Stimulated activated CD4-positive, alpha-beta T cell treated with anti-CD3 and anti-CD28 coated beads, Interleukin-12 subunit alpha, Interleukin-12 subunit beta, amount 100 ng/mL, for 24 hours (primary cell): ENCODE data around the gene CAP1.
A peak's percentile ranks its signal among the peaks of the same experiment; 100 is the strongest.
"Not testable (repeated sequence)": the region's sequence is repeated elsewhere in the genome, so short reads cannot be mapped to it uniquely, and the experiment has no call there.

Experiments
- DNase-seq, 2 experiments: peaks; one replicate each; pipeline ENCODE4 v3.0.0-alpha.2; 2020; ENCODE audit warnings: low read depth in 2 of 2

The CAP1 gene, protein sequence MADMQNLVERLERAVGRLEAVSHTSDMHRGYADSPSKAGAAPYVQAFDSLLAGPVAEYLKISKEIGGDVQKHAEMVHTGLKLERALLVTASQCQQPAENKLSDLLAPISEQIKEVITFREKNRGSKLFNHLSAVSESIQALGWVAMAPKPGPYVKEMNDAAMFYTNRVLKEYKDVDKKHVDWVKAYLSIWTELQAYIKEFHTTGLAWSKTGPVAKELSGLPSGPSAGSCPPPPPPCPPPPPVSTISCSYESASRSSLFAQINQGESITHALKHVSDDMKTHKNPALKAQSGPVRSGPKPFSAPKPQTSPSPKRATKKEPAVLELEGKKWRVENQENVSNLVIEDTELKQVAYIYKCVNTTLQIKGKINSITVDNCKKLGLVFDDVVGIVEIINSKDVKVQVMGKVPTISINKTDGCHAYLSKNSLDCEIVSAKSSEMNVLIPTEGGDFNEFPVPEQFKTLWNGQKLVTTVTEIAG

DNA sequence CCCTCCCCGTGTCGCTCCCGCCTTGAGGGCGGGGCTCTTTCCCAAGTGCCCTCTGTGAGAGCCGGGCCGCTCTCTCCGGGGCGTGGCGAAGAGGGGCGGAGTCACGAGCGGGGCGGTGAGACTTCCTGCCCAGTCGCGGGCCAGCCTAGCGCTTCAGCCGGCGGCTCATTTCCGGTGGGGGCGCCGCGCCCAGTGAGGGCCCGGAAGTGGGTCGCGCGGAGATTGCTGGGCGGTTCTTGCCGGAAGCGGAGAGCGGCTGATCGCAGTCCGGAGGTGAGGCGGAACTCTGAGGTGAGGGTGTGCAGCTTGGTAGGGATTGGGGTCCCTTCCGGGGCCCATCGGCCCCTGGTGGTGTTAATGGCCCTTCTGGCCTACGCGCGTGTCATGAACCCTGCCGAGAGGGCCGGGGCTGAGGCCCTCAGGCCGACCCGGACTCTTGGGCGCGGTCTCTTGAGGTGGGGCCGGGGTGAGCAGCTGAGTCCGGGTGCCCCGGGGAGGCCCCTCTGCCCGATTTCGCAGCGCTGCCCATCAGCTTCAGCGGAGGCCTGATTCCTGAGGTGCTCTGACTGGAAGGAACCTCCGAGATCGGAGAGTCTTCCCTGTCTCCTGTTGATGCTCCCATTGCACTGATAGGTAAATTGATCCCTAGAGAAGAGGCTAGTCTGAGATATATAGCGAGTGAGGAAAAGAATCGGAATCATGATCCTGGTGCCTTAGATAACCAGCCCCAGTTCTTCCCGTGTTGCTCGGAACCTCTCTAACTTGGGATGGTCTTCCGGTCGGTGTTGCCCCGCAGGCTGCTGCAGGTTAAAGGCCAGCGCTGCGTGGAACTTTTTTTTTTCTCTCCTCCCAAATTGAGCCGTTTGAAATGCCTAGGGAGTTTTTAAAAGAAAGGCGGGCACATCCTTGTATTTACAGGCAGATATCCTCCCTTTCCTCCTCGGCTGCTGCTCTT is at the start of gene CAP1:
TSS of gene CAP1 (plus strand) at position 219 of the 955 bp plus-strand sequence. CDS start 18,618 bp downstream, outside the sequence.
- DNase-seq, result peak; percentile 99

DNA sequence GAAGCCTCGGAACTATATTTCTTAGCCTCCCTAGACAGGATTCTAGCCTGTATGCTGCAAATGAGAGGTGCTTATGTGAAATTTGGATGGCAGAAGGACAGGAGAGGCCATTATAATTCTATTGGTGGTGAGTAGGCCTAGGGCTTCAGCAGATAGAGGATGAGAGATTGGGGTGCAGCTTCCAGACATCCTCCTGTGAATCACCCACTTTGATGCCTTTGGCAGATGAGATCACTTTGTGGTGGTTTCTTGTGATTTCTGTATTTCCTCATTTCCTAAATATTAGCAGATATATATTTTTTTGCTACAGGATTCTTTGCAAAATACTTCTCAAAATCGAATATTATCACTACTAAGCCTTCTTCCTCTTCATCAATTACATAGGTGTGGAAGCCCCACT is 48.3 kb upstream of the CAP1 start:
- DNase-seq, result no peak

DNA sequence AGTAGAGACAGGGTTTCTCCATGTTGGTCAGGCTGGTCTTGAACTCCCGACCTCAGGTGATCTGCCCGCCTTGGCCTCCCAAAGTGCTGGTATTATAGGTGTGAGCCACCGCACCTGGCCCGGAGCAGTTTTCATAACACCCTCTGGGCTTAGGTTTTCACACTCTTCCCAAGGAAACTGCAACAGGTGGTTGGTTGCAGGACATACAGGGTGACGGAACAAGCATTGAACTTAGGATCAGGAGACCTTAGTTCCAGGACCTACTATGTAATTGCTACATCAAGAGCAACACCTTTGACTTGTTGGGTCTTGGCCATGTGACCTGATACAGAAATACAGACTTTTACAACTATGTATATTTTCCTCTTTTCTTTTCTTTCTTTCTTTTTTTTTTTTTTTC is 47.6 kb upstream of the CAP1 start:
- no peak for DNase-seq

DNA sequence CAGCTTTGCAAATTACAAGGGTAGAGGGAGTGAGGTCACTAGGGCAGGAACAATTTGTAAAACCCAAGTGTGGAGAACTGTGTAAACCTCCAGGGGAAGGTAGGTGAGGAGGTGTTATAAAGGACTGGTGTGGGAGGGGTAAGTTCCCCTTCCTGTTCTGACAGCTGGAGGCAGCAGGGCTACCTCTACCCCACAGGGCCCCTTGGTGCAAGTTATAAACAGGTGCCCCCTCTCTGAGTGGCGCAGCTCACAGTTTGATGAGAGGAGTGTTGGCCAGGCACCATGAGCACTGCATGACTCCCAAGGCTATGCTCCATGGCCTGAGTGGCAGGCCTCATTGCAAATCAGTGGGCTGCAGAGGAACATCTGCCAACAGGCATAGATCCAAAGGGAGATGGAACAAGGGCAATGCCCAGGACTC is 44.5 kb upstream of the CAP1 start:
- no peak for DNase-seq

DNA sequence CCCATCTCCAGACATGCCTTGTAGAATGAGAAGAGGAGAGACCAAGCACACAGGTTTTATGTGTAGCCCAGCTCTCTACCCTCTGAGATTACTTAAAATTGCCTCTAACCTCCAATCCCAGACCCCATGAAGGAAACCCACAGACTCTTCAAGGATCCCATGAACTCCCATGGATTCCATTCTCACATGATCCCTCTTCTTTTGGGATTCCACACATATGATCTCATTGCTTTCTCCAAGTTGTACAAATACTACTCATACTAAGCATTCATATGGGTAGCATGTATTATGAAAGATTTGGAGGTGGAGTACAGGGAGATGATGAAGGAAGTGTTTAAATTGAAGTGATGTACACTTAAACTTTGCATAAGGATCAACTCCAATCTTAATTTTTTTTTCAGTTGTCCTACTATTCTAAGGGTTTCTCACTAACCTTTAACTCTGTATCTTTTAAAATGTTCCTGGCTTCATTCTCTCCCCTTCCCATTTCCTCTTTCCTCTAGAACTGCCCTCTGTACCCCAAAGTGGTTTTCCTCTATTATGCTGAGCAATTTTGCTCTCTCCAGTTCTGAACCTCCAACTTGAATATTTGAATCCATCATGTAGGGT is 44.0 kb upstream of the CAP1 start:
- no peak for DNase-seq

DNA sequence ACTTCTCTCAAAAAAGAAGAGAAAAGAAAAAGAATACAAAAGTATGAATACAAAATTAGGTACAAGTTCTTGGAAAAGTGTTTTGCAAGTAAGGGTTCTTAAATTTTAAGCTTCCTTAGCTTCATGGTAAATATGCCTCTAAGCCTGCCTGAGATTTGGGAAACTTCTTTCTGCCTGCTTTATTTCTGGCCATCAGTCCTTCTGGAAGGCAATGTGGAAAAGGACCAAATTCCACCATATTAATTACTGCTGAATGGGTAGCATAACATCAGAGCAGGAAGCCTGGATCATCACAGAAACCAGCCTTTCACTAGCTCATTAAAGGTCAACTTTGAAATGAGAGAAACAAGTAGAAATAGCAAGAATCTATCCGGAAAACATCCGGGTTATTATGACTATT is 39.1 kb upstream of the CAP1 start:
- DNase-seq, result no peak

DNA sequence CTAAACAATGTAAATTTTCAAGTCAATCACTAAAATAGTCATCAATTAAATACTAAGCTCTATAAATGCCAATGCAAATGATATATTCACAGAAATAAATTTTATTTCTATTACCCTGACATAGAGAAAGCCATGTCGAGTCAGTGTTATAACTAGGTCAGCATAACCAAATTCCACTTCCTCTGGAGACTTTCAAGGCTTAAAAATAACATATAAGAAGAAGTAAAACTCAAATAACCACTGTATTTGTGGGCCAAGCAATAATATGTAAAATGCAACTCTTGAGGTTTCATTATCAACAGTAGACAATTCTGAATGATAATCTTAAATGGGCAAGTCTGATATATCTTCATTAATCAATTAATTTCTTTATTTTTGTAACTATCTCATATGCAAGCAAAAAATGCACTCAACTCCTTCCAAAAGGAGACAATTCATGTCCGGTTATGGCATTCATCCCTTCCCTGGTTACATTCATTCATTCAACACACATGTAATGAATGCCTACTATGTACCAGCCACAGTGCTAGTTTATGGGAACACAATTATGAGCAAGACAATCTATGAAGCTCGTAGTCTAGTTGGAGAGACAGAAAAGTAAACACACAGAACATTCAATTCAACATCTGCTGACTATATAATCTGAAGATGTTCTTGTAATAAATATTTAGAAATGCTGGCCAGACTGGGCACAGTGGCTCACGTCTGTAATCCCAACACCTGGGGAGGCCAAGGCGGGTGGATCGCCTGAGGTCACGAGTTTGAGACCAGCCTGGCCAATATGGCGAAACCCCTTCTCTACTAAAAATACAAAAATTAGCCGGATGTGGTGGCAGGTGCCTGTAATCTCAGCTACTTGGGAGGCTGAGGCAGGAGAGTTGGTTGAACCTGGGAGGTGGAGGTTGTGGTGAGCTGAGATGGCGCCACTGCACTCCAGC is 37.1 kb upstream of the CAP1 start:
- no peak for DNase-seq

DNA sequence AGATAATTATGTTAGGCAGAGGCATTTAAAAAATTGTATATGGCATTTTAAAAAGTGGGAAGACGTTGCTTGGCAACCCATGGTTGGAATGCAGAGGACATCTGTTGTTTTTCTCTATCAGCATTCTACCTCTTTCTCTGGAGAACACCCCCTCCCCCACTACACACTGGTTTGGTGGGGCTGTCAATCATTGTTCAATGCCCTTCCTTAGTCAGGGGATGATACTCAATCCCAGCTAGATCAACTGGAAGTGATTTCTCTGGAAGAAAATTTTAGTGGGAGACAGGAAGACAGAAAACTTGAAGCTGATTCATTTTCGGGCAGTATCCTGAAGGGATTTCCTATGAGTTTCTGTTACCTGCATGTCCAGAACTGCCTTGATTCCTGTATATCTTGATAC is 35.7 kb upstream of the CAP1 start:
- DNase-seq, result no peak

DNA sequence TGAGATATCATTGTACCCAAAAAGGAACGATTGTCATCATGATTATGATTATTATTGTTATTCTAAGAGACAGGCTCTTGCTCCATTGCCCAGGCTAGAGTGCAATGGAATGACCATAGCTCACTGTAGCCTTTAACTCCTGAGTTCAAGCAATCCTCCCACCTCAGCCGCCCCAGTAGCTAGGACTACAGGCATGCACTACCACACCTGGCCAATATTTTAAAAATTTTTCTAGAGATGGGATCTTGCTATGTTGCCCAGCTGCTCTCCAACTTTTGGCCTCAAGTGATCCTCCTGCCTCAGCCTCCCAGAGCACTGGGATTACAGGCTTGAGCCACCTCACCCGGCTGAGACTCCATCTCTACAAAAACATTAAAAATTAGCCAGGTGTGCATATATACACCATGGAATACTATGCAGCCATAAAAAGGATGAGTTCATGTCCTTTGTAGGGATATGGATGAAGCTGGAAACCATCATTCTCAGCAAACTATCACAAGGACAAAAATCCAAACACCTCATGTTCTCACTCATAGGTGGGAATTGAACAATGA is 33.0 kb upstream of the CAP1 start:
- not testable (repeated sequence) for DNase-seq

DNA sequence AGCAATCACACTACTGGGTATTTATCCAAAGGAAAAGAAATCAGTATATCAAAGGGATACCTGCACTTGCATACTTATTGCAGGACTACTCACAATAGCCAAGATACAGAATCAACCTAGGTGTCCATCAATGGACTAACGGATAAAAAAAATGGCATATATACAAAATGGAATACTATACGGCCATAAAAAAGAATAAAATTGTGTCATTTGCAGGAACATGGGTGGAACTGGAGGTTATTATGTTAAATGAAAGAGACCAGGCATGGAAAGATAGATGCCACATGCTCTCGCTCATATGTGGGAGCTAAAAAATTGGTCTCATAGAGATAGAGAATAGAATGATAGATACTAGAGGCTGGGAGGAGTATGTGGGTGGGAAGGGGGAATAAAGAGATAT is 29.3 kb upstream of the CAP1 start:
- DNase-seq, result no peak

DNA sequence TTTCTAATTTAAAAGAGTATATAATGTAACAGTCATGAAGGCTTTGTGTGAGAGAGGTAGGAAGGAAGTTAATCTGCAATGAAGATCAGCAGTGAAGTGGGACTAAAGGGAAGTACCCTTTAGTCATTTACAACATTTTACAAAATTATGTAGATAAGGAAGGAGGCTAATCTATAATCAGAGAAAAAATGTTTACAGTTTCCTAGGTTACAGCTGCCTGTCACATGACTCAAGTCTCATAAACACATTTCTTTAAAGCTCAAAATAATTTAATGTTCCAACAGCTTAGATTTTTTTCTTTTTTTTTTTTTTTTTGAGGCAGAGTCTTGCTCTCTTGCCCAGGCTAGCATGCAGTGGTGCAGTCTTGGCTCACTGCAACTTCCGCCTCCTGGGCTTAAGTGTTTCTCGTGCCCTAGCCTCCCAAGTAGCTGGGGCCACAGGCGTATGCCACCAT is 26.2 kb upstream of the CAP1 start:
- no peak for DNase-seq

DNA sequence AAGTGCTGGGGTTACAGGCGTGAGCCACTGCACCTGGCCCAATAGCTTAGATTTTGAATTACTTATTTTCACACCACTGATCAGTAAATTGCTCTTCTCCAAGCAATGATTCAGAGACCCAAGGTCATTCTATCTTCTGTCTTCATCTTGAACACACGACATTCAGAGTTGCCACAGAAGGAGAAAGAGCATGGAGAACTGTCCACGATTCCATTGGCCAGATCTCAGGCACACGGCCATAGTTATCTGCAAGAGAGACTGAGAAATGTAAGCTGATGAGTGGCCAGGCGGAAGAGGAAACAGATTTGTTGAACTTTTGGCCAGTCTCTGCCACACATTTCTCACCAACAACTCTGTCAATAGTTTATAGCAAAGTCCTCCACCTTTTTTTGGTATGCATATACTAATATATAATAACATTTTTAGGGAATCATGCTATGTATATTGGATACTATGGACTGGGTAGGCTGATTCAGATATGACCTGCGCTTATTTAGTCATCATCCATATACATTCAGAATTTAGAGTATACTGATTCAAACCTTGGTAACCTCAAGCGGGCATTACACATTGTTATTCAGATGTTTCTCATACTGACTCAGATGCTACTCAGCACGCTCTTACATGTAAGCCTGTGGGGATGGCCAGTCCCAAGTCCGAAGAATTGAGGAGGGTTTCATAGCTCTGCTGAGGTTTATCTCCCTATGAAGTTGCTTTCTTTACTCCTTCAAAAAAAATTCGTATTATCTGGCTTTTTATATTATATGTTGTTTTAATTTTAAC is 25.5 kb upstream of the CAP1 start:
- no peak for DNase-seq

DNA sequence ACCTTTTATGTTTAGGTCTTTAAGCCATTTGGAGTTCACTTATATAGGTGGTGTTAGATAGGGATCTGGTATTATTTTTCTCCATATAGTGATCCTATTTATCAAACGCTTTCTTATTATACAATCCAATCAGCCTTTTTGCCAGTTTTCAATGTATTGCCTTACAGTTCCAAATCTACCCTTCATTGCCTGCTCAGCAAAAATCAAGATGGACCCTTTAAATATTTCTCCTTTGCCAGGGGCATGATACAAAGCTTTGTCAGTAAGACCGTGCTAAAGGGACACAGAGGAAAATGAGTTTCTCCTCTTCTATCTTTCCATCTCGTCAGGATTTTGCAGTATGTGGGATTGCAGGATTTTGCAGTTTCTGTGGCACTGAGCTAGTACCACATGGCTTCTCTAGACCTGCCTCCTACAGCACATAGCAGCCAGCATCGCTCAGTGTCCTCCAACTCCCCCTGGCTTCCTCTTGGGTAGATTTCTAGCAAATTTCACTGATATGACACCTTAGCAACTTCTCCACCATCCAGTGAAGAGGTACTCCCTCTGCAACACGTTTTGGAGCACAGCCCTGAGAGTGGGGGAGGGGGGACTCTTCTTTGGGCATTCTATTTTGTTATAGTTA is 22.5 kb upstream of the CAP1 start:
- no peak for DNase-seq

DNA sequence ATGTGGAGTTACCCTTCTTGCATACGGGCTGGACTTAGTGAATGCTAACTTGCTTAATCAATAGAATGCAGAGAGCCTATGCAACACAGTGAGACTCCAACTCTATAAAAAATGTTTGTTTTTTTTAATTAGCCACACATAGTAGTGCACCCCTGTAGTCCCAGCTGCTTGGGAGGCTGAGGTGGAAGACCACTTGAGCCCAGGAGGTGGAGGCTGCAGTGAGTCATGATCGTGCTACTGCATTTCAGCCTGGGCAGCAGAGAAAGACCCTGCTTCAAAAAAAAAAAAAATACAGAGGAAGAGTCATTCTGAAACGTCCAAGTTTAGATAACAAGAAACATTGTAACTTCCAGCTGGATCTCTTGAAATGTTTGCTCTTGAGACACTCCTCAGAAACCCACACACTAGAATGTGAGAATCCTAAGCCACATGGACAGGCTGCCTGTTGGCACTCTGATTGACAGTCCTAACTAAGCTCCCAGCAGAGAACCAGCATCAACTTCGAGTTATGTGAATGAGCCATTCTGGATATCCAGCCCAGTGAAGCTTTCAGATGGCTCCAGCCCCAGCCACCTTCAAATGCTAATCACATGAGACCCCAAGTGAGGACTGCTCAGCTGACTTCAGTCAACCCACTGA is 20.0 kb upstream of the CAP1 start:
- DNase-seq, result no peak

DNA sequence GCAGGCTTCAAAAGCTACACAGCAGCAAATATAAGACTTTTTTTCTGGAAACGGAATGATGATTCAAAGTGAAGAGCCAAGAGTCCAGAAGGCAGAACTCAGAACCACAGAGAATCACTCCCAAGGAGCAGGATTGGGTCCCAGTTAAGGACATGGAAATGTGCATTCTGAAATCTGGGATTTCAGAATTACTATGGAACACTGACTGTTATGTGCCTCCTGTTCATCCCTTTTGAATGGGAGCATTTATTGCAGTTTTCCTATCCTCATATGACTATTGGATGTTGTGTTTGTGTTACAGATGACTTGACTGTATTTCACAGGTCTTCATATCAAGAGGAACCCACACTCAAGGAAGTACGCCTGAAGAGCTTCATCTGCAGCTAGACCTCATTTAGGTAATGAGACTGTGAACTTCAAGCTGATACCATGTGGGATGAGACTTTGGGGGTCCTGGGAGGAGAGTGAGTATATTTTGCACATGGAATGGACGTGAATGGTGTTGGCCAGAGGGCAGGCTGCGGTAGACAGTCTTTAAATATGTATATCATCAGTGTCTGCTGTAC is 17.1 kb upstream of the CAP1 start:
- no peak for DNase-seq

DNA sequence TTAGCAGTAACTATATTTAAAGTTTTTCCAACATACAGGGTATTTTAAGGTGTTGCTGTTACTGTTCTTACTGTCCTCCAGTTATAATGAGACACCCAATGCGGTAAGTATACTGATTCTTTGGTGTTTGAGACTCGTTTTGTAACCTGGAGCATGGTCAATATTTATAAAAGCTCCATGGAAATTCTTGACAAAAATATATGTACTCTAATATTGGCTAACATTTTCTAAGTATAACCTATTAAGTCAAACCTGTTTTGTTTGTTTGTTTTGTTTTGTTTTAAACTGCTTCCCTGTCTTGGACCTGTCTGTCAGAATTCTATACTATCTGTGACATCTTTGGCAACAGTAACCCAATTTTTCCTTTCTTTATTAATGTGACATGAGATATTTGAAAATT is 15.9 kb upstream of the CAP1 start:
- DNase-seq, result no peak

DNA sequence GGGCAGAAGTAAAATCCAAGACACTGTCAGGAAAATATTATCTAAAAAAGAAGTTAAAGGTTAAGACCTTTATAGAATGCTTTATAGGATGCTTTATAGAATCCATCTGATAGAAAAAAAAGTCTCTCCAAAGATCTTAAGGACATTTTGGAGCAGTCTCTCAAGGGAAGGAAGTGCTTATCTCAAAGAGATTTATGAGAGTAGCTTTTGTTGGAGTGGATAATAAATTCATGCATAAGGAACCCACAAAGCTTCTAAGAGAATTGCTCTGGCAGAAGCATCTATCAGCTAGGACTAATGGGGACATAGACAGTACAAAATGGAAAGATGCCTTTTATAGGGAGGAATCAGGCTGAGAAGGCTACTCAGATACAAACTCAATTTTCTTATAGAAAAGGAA is 12.9 kb upstream of the CAP1 start:
- no peak for DNase-seq

DNA sequence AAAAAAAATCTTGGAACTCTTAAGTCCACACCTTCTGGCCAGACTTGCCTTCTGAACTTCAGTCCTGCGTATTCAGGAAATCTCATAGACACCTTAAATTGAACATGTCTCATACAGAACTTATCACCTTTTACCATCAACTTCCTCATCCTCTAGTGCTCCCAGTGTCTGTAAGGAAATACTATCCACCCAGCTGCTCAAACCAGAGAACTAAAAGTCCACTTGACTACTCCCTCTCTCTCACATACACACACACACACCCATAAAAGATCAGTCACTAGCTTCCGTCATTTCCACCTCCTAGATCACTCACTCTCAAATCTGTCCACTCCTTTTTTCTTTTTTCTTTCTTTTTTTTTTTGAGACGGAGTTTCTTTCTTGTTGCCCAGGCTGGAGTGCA is 10.9 kb upstream of the CAP1 start:
- no peak for DNase-seq
